MM.1S (cell line): ENCODE measurements around the gene HSP90AA1.

Experiments used
- EZH2 ChIP-seq: fragments of 300-600 bp; sonication (generic); optimal IDR thresholded peaks from 2 replicates; pipeline ENCODE3; 2017; ENCODE audit warnings: low read depth, mild to moderate bottlenecking, antibody characterized with exemption, low read length, mixed read lengths
- EZH2phosphoT487 ChIP-seq: fragments of 300-600 bp; sonication (generic); IDR thresholded peaks from 2 replicates; pipeline ENCODE4 v1.6.1; 2018; ENCODE audit warnings: antibody characterized with exemption, low read length
- TF ChIP-seq, protein P1 (sequence below): fragments of 300-600 bp; sonication (generic); IDR thresholded peaks from 2 replicates; pipeline ENCODE4 v1.5.1; 2016; ENCODE audit warnings: antibody characterized with exemption, low read length, mixed read lengths

- TF ChIP-seq, protein P1, sequence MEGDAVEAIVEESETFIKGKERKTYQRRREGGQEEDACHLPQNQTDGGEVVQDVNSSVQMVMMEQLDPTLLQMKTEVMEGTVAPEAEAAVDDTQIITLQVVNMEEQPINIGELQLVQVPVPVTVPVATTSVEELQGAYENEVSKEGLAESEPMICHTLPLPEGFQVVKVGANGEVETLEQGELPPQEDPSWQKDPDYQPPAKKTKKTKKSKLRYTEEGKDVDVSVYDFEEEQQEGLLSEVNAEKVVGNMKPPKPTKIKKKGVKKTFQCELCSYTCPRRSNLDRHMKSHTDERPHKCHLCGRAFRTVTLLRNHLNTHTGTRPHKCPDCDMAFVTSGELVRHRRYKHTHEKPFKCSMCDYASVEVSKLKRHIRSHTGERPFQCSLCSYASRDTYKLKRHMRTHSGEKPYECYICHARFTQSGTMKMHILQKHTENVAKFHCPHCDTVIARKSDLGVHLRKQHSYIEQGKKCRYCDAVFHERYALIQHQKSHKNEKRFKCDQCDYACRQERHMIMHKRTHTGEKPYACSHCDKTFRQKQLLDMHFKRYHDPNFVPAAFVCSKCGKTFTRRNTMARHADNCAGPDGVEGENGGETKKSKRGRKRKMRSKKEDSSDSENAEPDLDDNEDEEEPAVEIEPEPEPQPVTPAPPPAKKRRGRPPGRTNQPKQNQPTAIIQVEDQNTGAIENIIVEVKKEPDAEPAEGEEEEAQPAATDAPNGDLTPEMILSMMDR = no peak
- TF ChIP-seq EZH2phosphoT487 (no peak), EZH2 (no peak)
Observed at GRCh38 chr14:102074415-102074964, 12.4 kb downstream of the HSP90AA1 start.
